BJ (cell line): ENCODE results near the gene MTUS2. TPM values are rescaled to one million over a fixed set of nuclear protein-coding genes. Genes with fewer than 3 reads are reported as not detected.

Experiments
- CTCF ChIA-PET: fragments of 350-600 bp; formaldehyde crosslinking; extraction: SDS; loops from one replicate; lab custom pipeline; 2021; ENCODE audit warnings: antibody characterized with exemption, inconsistent platforms; lab: Yijun Ruan, JAX
- POLR2A ChIA-PET: fragments of 300-600 bp; sonication (Branson Sonifier 250); formaldehyde crosslinking; extraction: SDS; loops from one replicate; lab custom pipeline; 2021; ENCODE audit warnings: antibody characterized with exemption; lab: Charles Lee
- DNase-seq: peaks from one replicate; pipeline ENCODE4 v3.0.0-alpha.2; 2011; ENCODE audit warnings: low read depth
- H3K27me3 ChIP-seq: 2 replicates; pipeline ENCODE4 v1.6.0; 2011; ENCODE audit warnings: low read length; ENCODE audit not compliant: control insufficient read depth, insufficient read depth
- H3K36me3 ChIP-seq: 2 replicates; pipeline ENCODE4 v1.5.1; 2011; ENCODE audit warnings: low read length; ENCODE audit not compliant: control insufficient read depth, insufficient read depth
- H3K4me3 ChIP-seq: 2 replicates; pipeline ENCODE4 v1.5.1; 2011; ENCODE audit warnings: low read depth, mild to moderate bottlenecking, control low read depth, low read length
- polyA plus RNA-seq: library from polyadenylated mRNA; depleted of rRNA; stranded (reverse); fragments of >200 nt; gene quantifications from 2 replicates; pipeline ENCODE4 v1.2.3, GENCODE V29; 2011
- TF ChIP-seq, protein P1 (sequence below): IDR thresholded peaks from 2 replicates; pipeline ENCODE4 v1.5.1; 2011; ENCODE audit warnings: low read depth, mild to moderate bottlenecking, control low read depth, inconsistent platforms, low read length, moderate library complexity; ENCODE audit not compliant: insufficient read depth

Gene MTUS2
- polyA plus RNA-seq, 1 experiment: 0.05 TPM

DNA sequence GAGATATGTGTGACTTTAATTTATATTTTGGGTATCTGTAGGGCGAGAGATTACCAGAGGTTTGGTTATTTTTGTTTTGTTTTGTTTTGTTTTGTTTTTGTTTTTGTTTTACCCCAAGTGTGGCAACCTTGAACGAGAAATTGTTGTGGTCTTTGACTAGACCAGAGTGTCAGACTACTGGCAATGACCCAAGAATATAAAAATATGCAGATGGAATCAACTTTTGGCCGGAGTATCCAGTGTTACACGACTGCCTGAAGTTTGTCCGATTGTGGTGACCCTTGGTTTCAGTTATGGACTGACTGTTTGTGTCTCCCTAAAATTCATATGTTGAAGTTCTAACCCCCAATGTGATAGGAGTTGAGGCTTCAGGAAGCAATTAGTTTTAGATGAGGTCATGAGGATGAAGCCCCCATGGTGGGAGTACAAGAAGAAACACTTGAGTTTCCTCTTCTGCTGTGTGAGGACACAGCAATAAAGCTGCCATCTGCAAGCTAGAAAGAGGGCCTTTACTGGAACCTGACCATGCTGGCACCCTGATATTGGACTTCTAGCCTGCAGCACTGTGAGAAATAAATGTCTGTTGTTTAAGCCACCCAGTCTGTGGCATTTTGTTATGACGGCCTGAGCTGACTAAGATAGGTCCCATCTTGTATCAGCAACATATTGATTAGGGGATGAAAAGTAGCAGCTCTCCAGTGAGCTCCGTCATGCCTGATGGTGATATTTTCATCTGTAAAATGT lies 261.7 kb downstream of the MTUS2 start:
- Histone ChIP-seq H3K4me3 (no peak overlapping the region), H3K36me3 (no peaks in the 10 kb centered on the region), H3K27me3 (no peaks in the 10 kb centered on the region)
- ChIA-PET POLR2A (no interaction called here), CTCF (interaction anchor here (0.7 kb wide), 1 partner anchor 8 kb away, joined by 3 read pairs; no protein-coding TSS in a partner anchor)
- TF ChIP-seq, protein P1, sequence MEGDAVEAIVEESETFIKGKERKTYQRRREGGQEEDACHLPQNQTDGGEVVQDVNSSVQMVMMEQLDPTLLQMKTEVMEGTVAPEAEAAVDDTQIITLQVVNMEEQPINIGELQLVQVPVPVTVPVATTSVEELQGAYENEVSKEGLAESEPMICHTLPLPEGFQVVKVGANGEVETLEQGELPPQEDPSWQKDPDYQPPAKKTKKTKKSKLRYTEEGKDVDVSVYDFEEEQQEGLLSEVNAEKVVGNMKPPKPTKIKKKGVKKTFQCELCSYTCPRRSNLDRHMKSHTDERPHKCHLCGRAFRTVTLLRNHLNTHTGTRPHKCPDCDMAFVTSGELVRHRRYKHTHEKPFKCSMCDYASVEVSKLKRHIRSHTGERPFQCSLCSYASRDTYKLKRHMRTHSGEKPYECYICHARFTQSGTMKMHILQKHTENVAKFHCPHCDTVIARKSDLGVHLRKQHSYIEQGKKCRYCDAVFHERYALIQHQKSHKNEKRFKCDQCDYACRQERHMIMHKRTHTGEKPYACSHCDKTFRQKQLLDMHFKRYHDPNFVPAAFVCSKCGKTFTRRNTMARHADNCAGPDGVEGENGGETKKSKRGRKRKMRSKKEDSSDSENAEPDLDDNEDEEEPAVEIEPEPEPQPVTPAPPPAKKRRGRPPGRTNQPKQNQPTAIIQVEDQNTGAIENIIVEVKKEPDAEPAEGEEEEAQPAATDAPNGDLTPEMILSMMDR: no peak
- DNase-seq: no peak

DNA sequence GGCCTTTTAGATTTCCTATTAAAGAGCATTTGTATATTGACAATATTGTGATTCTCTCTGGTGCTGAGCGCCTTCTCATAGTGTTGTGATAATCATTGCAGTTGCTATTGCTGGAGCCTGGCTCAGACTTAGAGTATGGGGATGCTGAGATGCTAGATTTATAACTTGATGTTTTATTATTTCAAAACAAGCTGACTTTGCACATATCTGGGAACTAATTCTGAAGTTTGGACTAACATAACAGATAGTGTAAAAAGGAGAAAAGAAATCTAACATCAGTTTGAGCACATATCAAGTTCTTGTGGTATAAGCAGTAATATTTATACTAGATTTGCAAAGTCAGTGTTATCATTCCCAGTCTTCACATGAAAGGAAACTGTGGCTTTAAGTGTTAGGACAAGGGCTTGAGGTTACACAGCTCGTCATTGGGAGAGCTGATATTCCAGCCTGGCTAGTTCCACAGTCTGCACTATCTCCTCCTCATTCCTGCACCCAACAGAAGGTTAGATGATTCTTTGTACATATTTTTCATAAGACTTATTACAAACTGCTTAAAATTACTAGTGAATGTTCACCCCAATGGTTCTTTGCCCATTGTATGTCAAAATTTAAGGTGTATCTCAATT lies 279.8 kb downstream of the MTUS2 start:
- POLR2A ChIA-PET: no interaction called here
- H3K4me3 ChIP-seq: no peak overlapping the region
- CTCF ChIA-PET: no interaction called here
- no peaks in the 10 kb centered on the region for H3K27me3 ChIP-seq
- TF ChIP-seq, protein P1: no peak
- no peak for DNase-seq
- no peaks in the 10 kb centered on the region for H3K36me3 ChIP-seq

DNA sequence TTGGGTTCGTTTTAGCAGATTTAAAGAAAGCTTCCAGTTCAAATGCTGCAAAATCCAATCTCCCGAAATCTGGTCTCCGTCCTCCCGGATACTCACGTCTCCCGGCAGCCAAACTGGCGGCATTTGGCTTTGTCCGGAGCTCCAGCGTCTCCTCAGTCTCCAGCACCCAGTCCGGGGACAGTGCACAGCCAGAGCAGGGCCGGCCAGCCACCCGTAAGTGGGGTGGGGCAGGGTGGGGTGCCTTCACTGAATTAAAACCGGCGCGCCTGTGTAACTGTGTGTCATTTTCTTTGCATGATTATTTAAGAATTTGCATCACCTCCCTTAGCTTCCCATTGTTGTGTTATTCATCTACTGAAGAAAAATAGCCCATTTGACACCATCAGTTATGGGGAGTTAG lies 280.6 kb downstream of the MTUS2 start:
- TF ChIP-seq, protein P1: no peak
- ChIA-PET CTCF (no interaction called here), POLR2A (no interaction called here)
- no peaks in the 10 kb centered on the region for H3K36me3 ChIP-seq
- DNase-seq: no peak
- no peak overlapping the region for H3K4me3 ChIP-seq
- H3K27me3 ChIP-seq: no peaks in the 10 kb centered on the region

DNA sequence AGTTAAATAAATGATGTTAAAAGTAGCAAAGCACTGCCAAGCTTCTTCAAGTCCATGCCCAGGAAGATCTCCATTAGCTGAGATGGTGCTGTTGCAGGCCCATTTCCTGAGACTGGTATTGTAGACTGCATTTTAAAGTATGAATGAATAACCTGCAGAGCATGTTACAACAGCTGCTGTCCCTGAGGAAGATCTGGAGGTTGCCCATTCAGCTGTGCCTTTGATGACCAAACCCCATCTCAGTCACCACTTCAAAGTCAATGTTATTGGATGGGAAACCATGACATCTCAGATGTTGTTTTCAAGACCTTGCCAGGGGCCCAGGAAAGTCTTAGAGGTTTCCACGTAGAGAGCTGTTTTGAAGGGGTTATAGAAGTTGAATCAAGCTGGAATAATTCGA lies 281.3 kb downstream of the MTUS2 start:
- DNase-seq: no peak
- ChIA-PET CTCF (no interaction called here), POLR2A (no interaction called here)
- Histone ChIP-seq H3K4me3 (no peak overlapping the region), H3K36me3 (no peaks in the 10 kb centered on the region), H3K27me3 (no peaks in the 10 kb centered on the region)
- TF ChIP-seq, protein P1: no peak

DNA sequence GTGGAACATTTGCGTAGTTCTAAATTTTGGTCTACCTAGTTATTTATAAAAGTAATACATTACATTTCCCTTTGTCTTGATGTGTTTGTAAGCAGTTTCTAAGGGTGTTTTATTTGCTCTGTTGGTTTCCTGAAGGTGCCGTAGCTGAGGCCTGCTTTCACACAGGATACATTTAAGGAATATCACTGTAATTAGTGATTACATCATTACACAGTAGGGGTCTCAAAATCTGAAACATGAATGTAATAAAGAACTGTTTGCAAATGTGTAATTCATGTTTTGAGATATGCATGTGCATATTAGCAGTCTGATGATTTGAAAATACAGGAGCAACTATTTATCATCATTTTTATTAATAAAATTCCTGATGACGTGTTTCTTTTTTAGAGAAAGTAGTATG lies 281.8 kb downstream of the MTUS2 start:
- H3K27me3 ChIP-seq: no peaks in the 10 kb centered on the region
- ChIA-PET POLR2A (no interaction called here), CTCF (no interaction called here)
- no peak for DNase-seq
- no peaks in the 10 kb centered on the region for H3K36me3 ChIP-seq
- no peak overlapping the region for H3K4me3 ChIP-seq
- TF ChIP-seq, protein P1: no peak
